ENCODE data around the gene TMEFF1. TPM values are rescaled to one million over a fixed set of nuclear protein-coding genes. Genes with fewer than 3 reads are reported as not detected.

TMEFF1 gene
- total and polyA plus RNA-seq, 2 of the 8 experiments (the other 6 are each of a cell fraction or from before 2014, with no cell fraction given), result 13.5 to 68.2 TPM

DNA sequence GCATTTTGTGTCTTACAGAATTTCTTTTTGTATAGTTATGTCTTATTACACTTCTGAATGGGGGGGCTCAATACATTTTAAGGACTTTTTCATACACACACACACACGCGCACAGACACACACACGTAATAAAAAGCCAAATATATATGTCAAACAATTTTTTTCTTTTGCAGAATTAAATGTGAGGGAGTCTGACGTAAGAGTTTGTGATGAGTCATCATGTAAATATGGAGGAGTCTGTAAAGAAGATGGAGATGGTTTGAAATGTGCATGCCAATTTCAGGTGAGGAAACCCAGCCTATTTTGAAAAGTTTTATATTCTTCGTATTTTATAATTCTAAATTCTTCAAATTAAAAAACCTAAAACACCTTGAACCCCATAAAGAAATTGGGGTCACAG lies 25.6 kb downstream of the TMEFF1 start:
- Histone ChIP-seq H3K9me3 (ENCODE audit: insufficient read depth in 2 of 2, low read depth in 1 of 2, low read length in 1 of 2) (no peaks in the 10 kb centered on the region), H2AK5ac (ENCODE audit: low read depth, low read length) (no peak overlapping the region), H4K5ac (ENCODE audit: insufficient read length, low read depth, low read length) (peak overlapping the region; percentile 73), H3K18ac (ENCODE audit: extremely low read depth, low read length) (no peak overlapping the region), H3K23me2 (ENCODE audit: low read depth, low read length) (no peaks in the 10 kb centered on the region), H3K4me2 (ENCODE audit: insufficient read depth in 1 of 2, low read depth in 2 of 2, low read length in 2 of 2) (no peak overlapping the region), H3K23ac (ENCODE audit: insufficient read length) (no peak overlapping the region), H3K79me1 (ENCODE audit: low read depth, low read length) (peaks cover 3% of the 10 kb centered on the region; the same call in 1 of the 2 replicates), H3K27me3 (replicated peaks in 1 of 4; ENCODE audit: control insufficient read depth in 3 of 4, extremely low read depth in 1 of 4, insufficient read depth in 3 of 4, low read length in 3 of 4) (no peaks in the 10 kb centered on the region), H3K14ac (ENCODE audit: insufficient read length) (no peak overlapping the region), H2BK5ac (ENCODE audit: low read depth, low read length) (no peak overlapping the region), H3K79me2 (ENCODE audit: control insufficient read depth in 1 of 2, insufficient read depth in 2 of 2, low read length in 2 of 2) (peaks cover 14 to 92% of the 10 kb centered on the region in 2 experiments; a peak in 3 of 4 replicates), H3K27ac (ENCODE audit: low read depth, low read length) (no peak overlapping the region), H4K91ac (replicated peaks; ENCODE audit: insufficient read length, low read length) (no peak overlapping the region), H2BK120ac (replicated peaks; ENCODE audit: low read depth, low read length) (no peak overlapping the region), H3K9ac (replicated peaks in 1 of 4; ENCODE audit: extremely low read depth in 1 of 4, low read depth in 3 of 4, low read length in 3 of 4) (no peak overlapping the region), H3K4ac (replicated peaks; ENCODE audit: insufficient read length, low read depth, low read length) (no peak overlapping the region), H4K20me1 (replicated peaks in 1 of 2; ENCODE audit: control insufficient read depth in 1 of 2, insufficient read depth in 2 of 2, low read length in 2 of 2) (peaks cover 16 to 17% of the 10 kb centered on the region in 2 experiments), H2AFZ (ENCODE audit: low read length) (no peak overlapping the region), H3K4me1 (replicated peaks in 1 of 4; ENCODE audit: control insufficient read depth in 3 of 4, insufficient read depth in 4 of 4, low read length in 3 of 4) (peaks cover 0 to 9% (median 3%) of the 10 kb centered on the region in 4 experiments; a peak in 2 of 7 replicates), H2BK20ac (ENCODE audit: low read length) (no peak overlapping the region), H3K56ac (replicated peaks; ENCODE audit: insufficient read length, low read depth, low read length) (no peak overlapping the region), H4K8ac (ENCODE audit: extremely low read depth, insufficient read depth, low read length) (no peak overlapping the region), H2BK12ac (ENCODE audit: low read depth, low read length) (no peak overlapping the region), H3K36me3 (ENCODE audit: control insufficient read depth in 2 of 4, insufficient read depth in 4 of 4, low read length in 3 of 4) (peaks cover 0 to 32% (median 6%) of the 10 kb centered on the region in 4 experiments; a peak in 5 of 8 replicates), H2BK15ac (ENCODE audit: low read length) (no peak overlapping the region), H3K4me3 (ENCODE audit: extremely low read depth in 1 of 4, insufficient read depth in 2 of 4, low read depth in 3 of 4, low read length in 4 of 4) (no peak overlapping the region)
- DNase-seq (ENCODE audit: low read depth in 1 of 2, low spot score in 2 of 2) (no peak), FAIRE-seq (no peak)
- no peak for TF ChIP-seq POU5F1 (IDR thresholded peaks at IDR 0.05; ENCODE audit: low read depth, low read length)
- TF ChIP-seq, protein P1, sequence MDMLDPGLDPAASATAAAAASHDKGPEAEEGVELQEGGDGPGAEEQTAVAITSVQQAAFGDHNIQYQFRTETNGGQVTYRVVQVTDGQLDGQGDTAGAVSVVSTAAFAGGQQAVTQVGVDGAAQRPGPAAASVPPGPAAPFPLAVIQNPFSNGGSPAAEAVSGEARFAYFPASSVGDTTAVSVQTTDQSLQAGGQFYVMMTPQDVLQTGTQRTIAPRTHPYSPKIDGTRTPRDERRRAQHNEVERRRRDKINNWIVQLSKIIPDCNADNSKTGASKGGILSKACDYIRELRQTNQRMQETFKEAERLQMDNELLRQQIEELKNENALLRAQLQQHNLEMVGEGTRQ (IDR thresholded peaks at IDR 0.05; ENCODE audit: low read length), result no peak
- TF ChIP-seq MAFK (IDR thresholded peaks at IDR 0.05; ENCODE audit: low read depth, low read length), result peak; percentile 39; the same call in 1 of the 2 replicates
- no peak for TF ChIP-seq KDM4A (IDR thresholded peaks at IDR 0.05; ENCODE audit: low read depth, low read length, severe bottlenecking)
- no peak for TF ChIP-seq CEBPB (IDR thresholded peaks at IDR 0.05; ENCODE audit: low read depth, low read length)
- TF ChIP-seq TCF12 (IDR thresholded peaks at IDR 0.05; ENCODE audit: low read depth, low read length), result no peak
- no peak for TF ChIP-seq BACH1 (IDR thresholded peaks at IDR 0.05; ENCODE audit: low read length)
- TF ChIP-seq BCL11A (IDR thresholded peaks at IDR 0.05; ENCODE audit: low read depth in 2 of 2, low read length in 2 of 2), result no peak
- ChIA-PET POLR2A (ENCODE audit: partially characterized antibody) (no interaction called here), CTCF (ENCODE audit: partially characterized antibody) (no interaction called here)
- 90% methylated on average over 5 of the region's 5 CpGs; no CpG with 5 or more reads in 1 of the 2 experiments for WGBS, 2 experiments (ENCODE audit: extremely low coverage in 1 of 2, insufficient coverage in 1 of 2, insufficient read length in 1 of 2, insufficient replicate concordance in 2 of 2, low coverage in 1 of 2, low lambda C conversion rate in 2 of 2, missing lambda C conversion rate in 1 of 2)
